Measurements from ENCODE around the gene PPP6R1.
A peak's percentile ranks its signal among the peaks of the same experiment; 100 is the strongest.

The PPP6R1 gene

GRCh38 chr19:55257461-55258420, 1.1 kb downstream of the PPP6R1 start:
- peak overlapping the region; percentile 95 for H3K4me3 ChIP-seq (ENCODE audit: low read depth, low read length)
- DNase-seq (ENCODE audit: low read depth) = peak; percentile 26
- TF ChIP-seq CTCF (conservative IDR thresholded peaks at IDR 0.05; ENCODE audit: low read depth, low read length) = no peak

DNA sequence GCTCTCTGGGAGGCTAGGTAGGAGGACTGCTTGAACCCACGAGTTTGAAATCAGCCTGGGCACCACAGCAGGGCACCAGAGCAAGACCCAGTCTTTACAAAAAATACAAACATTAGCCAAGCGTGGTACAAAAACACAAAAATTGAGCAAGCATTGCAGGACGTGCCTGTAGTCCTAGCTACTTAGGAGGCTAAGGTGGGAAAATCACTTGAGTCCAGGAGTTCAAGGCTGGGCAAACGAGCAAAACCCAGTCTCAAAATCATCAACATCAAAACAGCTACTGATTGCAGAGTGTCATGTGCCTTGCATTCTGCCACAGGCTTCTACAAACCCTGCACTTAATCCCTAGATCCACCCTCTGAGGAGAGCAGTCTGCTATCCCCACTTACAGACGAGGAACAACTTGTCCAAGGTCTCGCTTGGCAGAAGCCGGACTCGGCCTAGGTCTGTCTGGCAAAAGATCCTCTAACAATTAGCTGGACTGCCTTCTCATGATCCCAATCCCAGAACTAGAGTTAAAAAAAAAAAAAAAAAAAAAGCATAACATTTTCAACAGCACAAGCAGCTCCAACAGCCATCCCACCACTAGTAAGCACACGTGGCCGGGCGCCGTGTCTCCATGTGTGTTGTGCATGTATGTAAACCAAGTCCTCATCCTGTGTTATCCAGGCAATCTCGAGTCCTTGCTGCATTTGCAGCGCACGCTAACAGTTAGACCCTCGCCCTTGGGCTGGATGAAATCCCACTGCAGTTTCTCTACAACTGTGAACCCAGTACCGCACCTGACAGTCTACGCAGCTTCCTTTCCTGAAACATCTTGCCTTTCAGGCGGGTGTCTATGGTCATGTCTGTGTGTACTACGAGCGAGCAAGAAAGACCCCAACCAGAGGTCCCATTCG, 2.0 kb downstream of the PPP6R1 start:
- peak; percentile 13 for DNase-seq (ENCODE audit: low read depth)
- no peak for TF ChIP-seq CTCF (conservative IDR thresholded peaks at IDR 0.05; ENCODE audit: low read depth, low read length)
- peak overlapping the region; percentile 95 for H3K4me3 ChIP-seq (ENCODE audit: low read depth, low read length)

DNA sequence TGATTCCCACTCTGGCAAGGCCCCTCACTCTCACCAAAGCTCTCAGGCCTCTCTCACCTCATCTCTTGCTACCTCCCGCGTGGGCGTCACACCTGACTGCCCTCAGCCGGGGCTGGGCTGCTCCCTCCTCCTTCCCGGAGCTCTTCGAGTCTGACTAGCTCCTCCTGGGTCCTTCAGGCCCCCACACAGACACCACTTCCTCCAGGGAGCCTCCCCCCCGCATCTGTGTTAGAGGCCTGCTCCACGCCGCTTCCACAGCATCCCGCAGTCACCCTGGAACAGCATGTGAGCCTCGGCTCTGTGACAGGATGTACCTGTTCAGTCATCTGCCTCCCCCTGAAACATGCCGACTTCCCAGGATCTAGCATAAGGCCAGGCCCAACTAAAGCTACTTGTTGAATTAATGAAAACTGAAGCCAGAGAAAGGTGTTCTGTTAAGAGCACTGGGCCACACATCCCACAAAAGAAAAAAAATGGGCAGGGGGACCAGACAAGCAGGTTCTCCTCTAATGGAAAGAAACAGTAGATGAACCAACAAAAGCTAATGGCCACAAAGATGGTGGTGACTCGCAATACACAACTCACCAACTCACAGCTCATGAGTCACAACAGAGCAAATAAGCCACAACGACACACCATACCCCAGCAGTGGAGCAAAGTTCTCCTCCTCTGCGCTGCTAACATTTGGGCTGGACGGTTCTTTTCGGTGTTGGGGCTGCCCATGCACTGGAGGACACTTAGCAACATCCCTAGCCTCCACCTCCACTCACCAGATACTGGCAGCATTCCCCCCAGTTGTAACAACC, 3.0 kb downstream of the PPP6R1 start:
- DNase-seq (ENCODE audit: low read depth) = no peak
- peak overlapping the region; percentile 8 for H3K4me3 ChIP-seq (ENCODE audit: low read depth, low read length)
- TF ChIP-seq CTCF (conservative IDR thresholded peaks at IDR 0.05; ENCODE audit: low read depth, low read length) = no peak

- TF ChIP-seq CTCF (conservative IDR thresholded peaks at IDR 0.05; ENCODE audit: low read depth, low read length) = no peak
- DNase-seq (ENCODE audit: low read depth) = no peak
- no peak overlapping the region for H3K4me3 ChIP-seq (ENCODE audit: low read depth, low read length)
Observed at GRCh38 chr19:55254625-55254977, 4.2 kb downstream of the PPP6R1 start.

DNA sequence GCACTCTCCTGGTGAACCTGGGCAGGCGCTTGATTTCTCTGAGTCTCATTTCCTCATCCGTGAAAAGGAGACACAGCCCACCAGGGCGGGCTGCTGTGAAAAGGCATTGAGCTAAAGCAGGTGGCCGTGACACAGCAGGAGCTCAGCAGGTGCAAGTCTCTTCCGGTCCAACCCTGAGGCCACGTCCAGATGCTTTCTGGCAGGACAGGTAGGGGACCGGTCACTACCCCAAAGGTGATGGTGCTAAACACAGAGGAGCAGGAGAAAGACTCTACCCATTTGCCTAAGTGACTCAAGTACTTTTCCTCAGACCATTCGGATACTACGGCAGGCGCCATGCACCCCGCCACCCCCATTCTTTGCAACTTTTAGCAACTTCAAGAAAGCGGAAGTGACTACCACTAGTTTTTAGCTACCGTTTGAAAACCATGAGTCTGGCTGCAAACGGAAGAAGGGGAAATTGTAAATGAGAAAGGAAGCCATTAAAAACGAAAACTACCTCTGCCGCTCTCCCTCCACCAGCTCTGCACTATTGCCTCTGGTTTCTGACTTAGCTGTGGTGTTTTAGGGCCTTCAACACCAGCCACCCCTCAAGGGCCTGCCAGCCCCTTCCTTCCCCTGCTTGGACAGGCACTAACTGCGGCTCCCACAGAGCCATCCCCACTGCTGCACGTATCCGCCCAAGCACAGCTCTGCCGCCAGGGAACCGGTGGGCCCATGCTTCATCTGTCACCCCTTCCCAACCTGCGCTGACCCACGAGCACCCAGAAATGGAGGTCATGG, 4.8 kb downstream of the PPP6R1 start:
- TF ChIP-seq CTCF (conservative IDR thresholded peaks at IDR 0.05; ENCODE audit: low read depth, low read length) = no peak
- no peak for DNase-seq (ENCODE audit: low read depth)
- no peak overlapping the region for H3K4me3 ChIP-seq (ENCODE audit: low read depth, low read length)
